HG03439 (cell line): ENCODE measurements around the gene AARS2.

Experiments used
- ATAC-seq: cut with Tn5 transposase; IDR thresholded peaks from one replicate; pipeline ENCODE4 v1.9.1; 2021; ENCODE audit warnings: mild to moderate bottlenecking, moderate library complexity; ENCODE audit not compliant: unreplicated experiment

Gene AARS2

GRCh38 chr6:44263354-44264100 is 49.6 kb downstream of the AARS2 start:
- no peak for ATAC-seq

- no peak for ATAC-seq
These were observed 50.4 kb downstream of the AARS2 start for GRCh38 chr6:44262467-44263353.

GRCh38 chr6:44261581-44261980 is 51.6 kb downstream of the AARS2 start:
- ATAC-seq = no peak

- ATAC-seq = no peak
These were observed 52.5 kb downstream of the AARS2 start for GRCh38 chr6:44260451-44261297.

- no peak for ATAC-seq
These were observed 53.1 kb downstream of the AARS2 start for GRCh38 chr6:44260011-44260410.

GRCh38 chr6:44258921-44259320 is 54.2 kb downstream of the AARS2 start:
- no peak for ATAC-seq

- ATAC-seq = no peak
These were observed 54.8 kb downstream of the AARS2 start for GRCh38 chr6:44258325-44258863.

GRCh38 chr6:44257753-44258324 is 55.3 kb downstream of the AARS2 start:
- ATAC-seq = peak; percentile 13

GRCh38 chr6:44257025-44257752 is 56.0 kb downstream of the AARS2 start, which contains the start of gene SLC35B2:
TSS of gene SLC35B2 (minus strand) at chr6:44257528. CDS start at chr6:44257410, 118 bp downstream.
- peak; percentile 42 for ATAC-seq

GRCh38 chr6:44256775-44257024 is 56.4 kb downstream of the AARS2 start:
- ATAC-seq = peak; percentile 15

GRCh38 chr6:44255871-44256774 is 57.0 kb downstream of the AARS2 start:
- no peak for ATAC-seq

- no peak for ATAC-seq
These were observed 57.9 kb downstream of the AARS2 start for GRCh38 chr6:44255105-44255808.

GRCh38 chr6:44254191-44255104 is 58.7 kb downstream of the AARS2 start:
- ATAC-seq = no peak

- no peak for ATAC-seq
These were observed 59.6 kb downstream of the AARS2 start for GRCh38 chr6:44253307-44254101.

GRCh38 chr6:44251576-44252524 is 61.3 kb downstream of the AARS2 start:
- no peak for ATAC-seq
